GM12892 (cell line): Measurements from ENCODE around the gene FTO.

Source experiments
- POLR2A ChIP-seq: IDR thresholded peaks from 2 replicates; pipeline ENCODE4 v1.6.1; 2011; ENCODE audit warnings: low read depth, low read length, control low read depth
- POLR2AphosphoS5 ChIP-seq: IDR thresholded peaks from 2 replicates; pipeline ENCODE4 v1.6.1; 2011; ENCODE audit warnings: low read depth, low read length, control low read depth

- no peak for TF ChIP-seq POLR2A
- TF ChIP-seq POLR2AphosphoS5, result no peak
Measured at GRCh38 chr16:53915452-53916160, 211.7 kb downstream of the FTO start.
